Psoas muscle (tissue), 8 donors: ENCODE results near the gene ZNHIT1. TPM values are rescaled to one million over a fixed set of nuclear protein-coding genes. Genes with fewer than 3 reads are reported as not detected.

Experiments
- ATAC-seq, 4 donors: fragments of 200-7000 bp; cut with Tn5 transposase; one replicate each; pipeline ENCODE4 v1.9.1; 2020; ENCODE audit warnings: moderate library complexity in 3 of 4, mild to moderate bottlenecking in 2 of 4
- DNase-seq, 2 donors: peaks; one replicate each; pipeline ENCODE4 v3.0.0-alpha.2; 2020
- H3K27ac ChIP-seq: fragments of 200-600 bp; one replicate; pipeline ENCODE4 v1.8.0; 2022
- H3K27me3 ChIP-seq, 3 donors: fragments of 200-600 bp in 1 of 3; one replicate each; pipeline versions ENCODE4 v1.6.1 to v1.8.0; 2013 to 2022; ENCODE audit warnings: low read length in 2 of 3, mild to moderate bottlenecking in 2 of 3, moderate library complexity in 1 of 3; ENCODE audit not compliant: insufficient read depth in 3 of 3
- H3K36me3 ChIP-seq, 2 donors: fragments of 200-600 bp in 1 of 2; one replicate each; pipeline versions ENCODE4 v1.6.1 to v1.8.0; 2013 to 2022; ENCODE audit warnings: low read depth in 1 of 2, mild to moderate bottlenecking in 1 of 2, moderate library complexity in 1 of 2; ENCODE audit not compliant: insufficient read depth in 1 of 2
- H3K4me1 ChIP-seq: fragments of 200-600 bp; one replicate; pipeline ENCODE4 v1.8.0; 2022
- H3K4me3 ChIP-seq: fragments of 200-600 bp; one replicate; pipeline ENCODE4 v1.8.0; 2022; ENCODE audit warnings: mild to moderate bottlenecking
- H3K9me3 ChIP-seq: fragments of 200-600 bp; one replicate; pipeline ENCODE4 v1.8.0; 2022
- CTCF ChIP-seq: fragments of 200-600 bp; IDR thresholded peaks from one replicate; pipeline ENCODE4 v1.8.0; 2022; ENCODE audit warnings: antibody characterized with exemption
- WGBS, 3 donors: extraction: QIAGEN DNeasy Blood & Tissue Kit; methylation state at CpG; one replicate each; pipeline versions ENCODE4 v1.1.6 to v1.1.7; 2013; 5-methylcytosine and 5-hydroxymethylcytosine counted together
- intact Hi-C, 2 donors: fragments of 100-400 bp; cut with DNase I; formaldehyde crosslinking; loops; one replicate each; pipeline versions ENCODE4 v1.11.0 to v1.14.2; 2022
- polyA plus RNA-seq, 3 donors: library from polyadenylated mRNA; stranded (reverse); fragments of 200-250 nt; gene quantifications; one replicate each; pipeline ENCODE4 v1.2.3, GENCODE V29; 2013
- total RNA-seq, 4 donors: library from RNA; stranded (reverse); fragmentation: NEBNext Ultra II Directional in 2 of 4; extraction: Animal tissue kit (Norgen Biotek cat#: 25700) in 2 of 4; gene quantifications; one replicate each; pipeline versions ENCODE4 v1.2.1 to v1.2.4, GENCODE V29; 2021 to 2023
- donor health status: healthy with polysubstance abuse.
- donor health status: DM: no; HTN: no; CAD: no; lungs with moderate emphysema.
- donor health status: Bipolar disorder and iron deficiency.
- donor health status: healthy.
- donor health status: DM: yes; HTN: yes; CAD: no.
- donor health status: DM: no; HTN: no; CAD: no.
- donor health status: DM: no; HTN: no; CAD: no.
- donor health status: DM: yes; HTN: yes; CAD: no.

Gene ZNHIT1
- total and polyA plus RNA-seq, 7 donors: 40.8 to 89.5 (median 58.1) TPM

- Histone ChIP-seq H3K4me1 (no peaks in the 10 kb centered on the region), H3K27me3 (peaks cover 0 to 49% (median 6%) of the 10 kb centered on the region in 3 donors), H3K9me3 (no peaks in the 10 kb centered on the region), H3K4me3 (no peak overlapping the region), H3K36me3 (no peaks in the 10 kb centered on the region), H3K27ac (no peak overlapping the region)
- intact Hi-C loops: no loop called here
- WGBS, 3 donors: 15 to 18% (median 17%) methylated on average over 4 of the region's 4 CpGs
- TF ChIP-seq CTCF: no peak
- ATAC-seq: no peak
- no peak for DNase-seq
Observed at GRCh38 chr7:101273206-101273605, 55.2 kb downstream of the ZNHIT1 start.

Other genes starting within 250 kb of the ZNHIT1 start
- gene MUC12, start 248.6 kb upstream of the ZNHIT1 start, total RNA-seq: under 1 TPM in 2 of 4 donors, not detected in 2; 0.02 to 0.13 TPM
- under 1 TPM in 1 of 3 donors, not detected in 2; 0.09 TPM for gene MUC12, start 248.6 kb upstream of the ZNHIT1 start, polyA plus RNA-seq
- gene MUC17, start 198.1 kb upstream of the ZNHIT1 start, total RNA-seq: under 1 TPM in 1 of 4 donors, not detected in 3; 0.02 TPM
- under 1 TPM in 1 of 3 donors, not detected in 2; 0.03 TPM for gene MUC17, start 198.1 kb upstream of the ZNHIT1 start, polyA plus RNA-seq
- 10 to 100 TPM; 10.1 to 15.7 (median 13.8) TPM for gene TRIM56, start 132.7 kb upstream of the ZNHIT1 start, total RNA-seq
- gene TRIM56, start 132.7 kb upstream of the ZNHIT1 start, polyA plus RNA-seq: 10 to 100 TPM in 1 of 3 donors, 1 to 10 TPM in 2; 3.2 to 13.3 (median 5.8) TPM
- gene SERPINE1, start 91.1 kb upstream of the ZNHIT1 start, total RNA-seq: 10 to 100 TPM in 1 of 4 donors, 1 to 10 TPM in 3; 7.1 to 14.4 (median 7.4) TPM
- 100 to 1,000 TPM in 1 of 3 donors, 1 to 10 TPM in 2; 4.3 to 269 (median 5.9) TPM for gene SERPINE1, start 91.1 kb upstream of the ZNHIT1 start, polyA plus RNA-seq
- 1 to 10 TPM; 5.7 to 7.1 (median 6.6) TPM for gene AP1S1, start 63.7 kb upstream of the ZNHIT1 start, total RNA-seq
- gene AP1S1, start 63.7 kb upstream of the ZNHIT1 start, polyA plus RNA-seq: 10 to 100 TPM; 11.1 to 29.9 (median 17.8) TPM
- gene VGF, start 52.6 kb upstream of the ZNHIT1 start, total RNA-seq: under 1 TPM in 1 of 4 donors, not detected in 3; 0.10 TPM
- 1 to 10 TPM in 1 of 3 donors, under 1 TPM in 1, not detected in 1; 0.03 to 4.3 TPM for gene VGF, start 52.6 kb upstream of the ZNHIT1 start, polyA plus RNA-seq
- gene NAT16, start 37.9 kb upstream of the ZNHIT1 start, total RNA-seq: not detected
- gene NAT16, start 37.9 kb upstream of the ZNHIT1 start, polyA plus RNA-seq: under 1 TPM in 1 of 3 donors, not detected in 2; 0.01 TPM
- not detected for gene MOGAT3, start 17.1 kb upstream of the ZNHIT1 start, total RNA-seq
- not detected for gene MOGAT3, start 17.1 kb upstream of the ZNHIT1 start, polyA plus RNA-seq
- gene PLOD3, start 584 bp upstream of the ZNHIT1 start, total RNA-seq: 10 to 100 TPM; 18.5 to 25.4 (median 20.4) TPM
- 10 to 100 TPM; 12.9 to 45.4 (median 15.2) TPM for gene PLOD3, start 584 bp upstream of the ZNHIT1 start, polyA plus RNA-seq
- gene CLDN15, start 19.6 kb downstream of the ZNHIT1 start, total RNA-seq: 1 to 10 TPM; 1.0 to 2.1 (median 1.5) TPM
- 1 to 10 TPM in 2 of 3 donors, under 1 TPM in 1; 0.52 to 2.2 (median 1.9) TPM for gene CLDN15, start 19.6 kb downstream of the ZNHIT1 start, polyA plus RNA-seq
- 100 to 1,000 TPM; 239 to 368 (median 261) TPM for gene FIS1, start 26.9 kb downstream of the ZNHIT1 start, total RNA-seq
- gene FIS1, start 26.9 kb downstream of the ZNHIT1 start, polyA plus RNA-seq: 100 to 1,000 TPM; 263 to 341 (median 312) TPM
- gene IFT22, start 103.6 kb downstream of the ZNHIT1 start, total RNA-seq: 10 to 100 TPM; 18.7 to 26.0 (median 21.5) TPM
- gene IFT22, start 103.6 kb downstream of the ZNHIT1 start, polyA plus RNA-seq: 10 to 100 TPM; 23.2 to 42.2 (median 27.1) TPM
- not detected for gene COL26A1, start 144.7 kb downstream of the ZNHIT1 start, total RNA-seq
- under 1 TPM in 1 of 3 donors, not detected in 2; 0.03 TPM for gene COL26A1, start 144.7 kb downstream of the ZNHIT1 start, polyA plus RNA-seq